Measurements from ENCODE around the gene ARF3. TPM values are rescaled to one million over a fixed set of nuclear protein-coding genes. Genes with fewer than 3 reads are reported as not detected.
A peak's percentile ranks its signal among the peaks of the same experiment; 100 is the strongest.

ARF3 gene
- polyA plus RNA-seq, 1 donor (not counting 4 experiments of a cell fraction or from before 2014, with no cell fraction given), result 236 TPM

GRCh38 chr12:48956279-48957140 is 777 bp downstream of the ARF3 start:
- H3K4me1 ChIP-seq (ENCODE audit: control insufficient read depth, extremely low read depth, insufficient read depth, low read length), result peaks cover 12% of the 10 kb centered on the region
- H3K9me1 ChIP-seq (ENCODE audit: control insufficient read depth, extremely low read depth, insufficient read depth, low read length), result no peaks in the 10 kb centered on the region
- peaks cover 9% of the 10 kb centered on the region for H4K20me1 ChIP-seq (ENCODE audit: control insufficient read depth, extremely low read depth, insufficient read depth, low read length)
- no peak for TF ChIP-seq EZH2 (IDR thresholded peaks at IDR 0.05; ENCODE audit: low read length)
- TF ChIP-seq, protein P1, sequence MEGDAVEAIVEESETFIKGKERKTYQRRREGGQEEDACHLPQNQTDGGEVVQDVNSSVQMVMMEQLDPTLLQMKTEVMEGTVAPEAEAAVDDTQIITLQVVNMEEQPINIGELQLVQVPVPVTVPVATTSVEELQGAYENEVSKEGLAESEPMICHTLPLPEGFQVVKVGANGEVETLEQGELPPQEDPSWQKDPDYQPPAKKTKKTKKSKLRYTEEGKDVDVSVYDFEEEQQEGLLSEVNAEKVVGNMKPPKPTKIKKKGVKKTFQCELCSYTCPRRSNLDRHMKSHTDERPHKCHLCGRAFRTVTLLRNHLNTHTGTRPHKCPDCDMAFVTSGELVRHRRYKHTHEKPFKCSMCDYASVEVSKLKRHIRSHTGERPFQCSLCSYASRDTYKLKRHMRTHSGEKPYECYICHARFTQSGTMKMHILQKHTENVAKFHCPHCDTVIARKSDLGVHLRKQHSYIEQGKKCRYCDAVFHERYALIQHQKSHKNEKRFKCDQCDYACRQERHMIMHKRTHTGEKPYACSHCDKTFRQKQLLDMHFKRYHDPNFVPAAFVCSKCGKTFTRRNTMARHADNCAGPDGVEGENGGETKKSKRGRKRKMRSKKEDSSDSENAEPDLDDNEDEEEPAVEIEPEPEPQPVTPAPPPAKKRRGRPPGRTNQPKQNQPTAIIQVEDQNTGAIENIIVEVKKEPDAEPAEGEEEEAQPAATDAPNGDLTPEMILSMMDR (optimal IDR thresholded peaks at IDR 0.05 in 1 of 3, IDR thresholded peaks at IDR 0.05 in 1 of 3, conservative IDR thresholded peaks at IDR 0.05 in 1 of 3; ENCODE audit: extremely low read depth in 1 of 3, insufficient read depth in 2 of 3, low read length in 3 of 3), result peak in 1 of 3 experiments; percentile 11
- peak overlapping the region; percentile 82 to 95 (median 87) for H3K4me3 ChIP-seq (ENCODE audit: control insufficient read depth in 2 of 3, extremely low read depth in 1 of 3, insufficient read depth in 2 of 3, low read depth in 1 of 3, low read length in 3 of 3)
- FAIRE-seq (peak; percentile 46), DNase-seq (ENCODE audit: low read depth, low spot score) (peak; percentile 73)
- peaks cover 55% of the 10 kb centered on the region for H3K79me2 ChIP-seq (ENCODE audit: control insufficient read depth, insufficient read depth, low read length)
- no peaks in the 10 kb centered on the region for H3K9me3 ChIP-seq (ENCODE audit: control insufficient read depth, low read depth, low read length)
- peaks cover 16 to 25% of the 10 kb centered on the region in 2 experiments for H3K36me3 ChIP-seq (ENCODE audit: control insufficient read depth in 2 of 2, extremely low read depth in 1 of 2, insufficient read depth in 2 of 2, low read length in 2 of 2)
- H3K9ac ChIP-seq (ENCODE audit: control insufficient read depth, extremely low read depth, insufficient read depth, low read length), result peak overlapping the region; percentile 87
- dilution Hi-C loops (cut with MboI; ENCODE audit: extremely low pct_ligation_motif_present, low sequenced_read_pairs), result no loop called here
- H3K27me3 ChIP-seq (ENCODE audit: control insufficient read depth, extremely low read depth, insufficient read depth, low read length), result no peaks in the 10 kb centered on the region
- peak overlapping the region; percentile 73 for H3K4me2 ChIP-seq (ENCODE audit: control insufficient read depth, extremely low read depth, insufficient read depth, low read depth, low read length)
- peak overlapping the region; percentile 63 for H3K27ac ChIP-seq (ENCODE audit: control insufficient read depth, insufficient read depth, low read length)
- peak overlapping the region; percentile 74 for H2AFZ ChIP-seq (ENCODE audit: control insufficient read depth, low read length)

GRCh38 chr12:48954841-48955501 is 2.3 kb downstream of the ARF3 start:
- Histone ChIP-seq H3K4me3 (ENCODE audit: control insufficient read depth in 2 of 3, extremely low read depth in 1 of 3, insufficient read depth in 2 of 3, low read depth in 1 of 3, low read length in 3 of 3) (no peak overlapping the region), H3K27me3 (ENCODE audit: control insufficient read depth, extremely low read depth, insufficient read depth, low read length) (no peaks in the 10 kb centered on the region), H3K4me1 (ENCODE audit: control insufficient read depth, extremely low read depth, insufficient read depth, low read length) (peaks cover 12% of the 10 kb centered on the region), H4K20me1 (ENCODE audit: control insufficient read depth, extremely low read depth, insufficient read depth, low read length) (peaks cover 9% of the 10 kb centered on the region), H3K4me2 (ENCODE audit: control insufficient read depth, extremely low read depth, insufficient read depth, low read depth, low read length) (no peak overlapping the region), H3K36me3 (ENCODE audit: control insufficient read depth in 2 of 2, extremely low read depth in 1 of 2, insufficient read depth in 2 of 2, low read length in 2 of 2) (peaks cover 16 to 25% of the 10 kb centered on the region in 2 experiments), H3K9ac (ENCODE audit: control insufficient read depth, extremely low read depth, insufficient read depth, low read length) (no peak overlapping the region), H2AFZ (ENCODE audit: control insufficient read depth, low read length) (no peak overlapping the region), H3K79me2 (ENCODE audit: control insufficient read depth, insufficient read depth, low read length) (peaks cover 69% of the 10 kb centered on the region), H3K9me1 (ENCODE audit: control insufficient read depth, extremely low read depth, insufficient read depth, low read length) (no peaks in the 10 kb centered on the region), H3K27ac (ENCODE audit: control insufficient read depth, insufficient read depth, low read length) (no peak overlapping the region), H3K9me3 (ENCODE audit: control insufficient read depth, low read depth, low read length) (no peaks in the 10 kb centered on the region)
- TF ChIP-seq, protein P1 (optimal IDR thresholded peaks at IDR 0.05 in 1 of 3, IDR thresholded peaks at IDR 0.05 in 1 of 3, conservative IDR thresholded peaks at IDR 0.05 in 1 of 3; ENCODE audit: extremely low read depth in 1 of 3, insufficient read depth in 2 of 3, low read length in 3 of 3), result no peak
- TF ChIP-seq EZH2 (IDR thresholded peaks at IDR 0.05; ENCODE audit: low read length), result no peak
- DNase-seq (ENCODE audit: low read depth, low spot score) (no peak), FAIRE-seq (no peak)
- dilution Hi-C loops (cut with MboI; ENCODE audit: extremely low pct_ligation_motif_present, low sequenced_read_pairs), result no loop called here
